Liver (tissue), 9 donors: ENCODE measurements around the gene CER1. TPM values are rescaled to one million over a fixed set of nuclear protein-coding genes. Genes with fewer than 3 reads are reported as not detected.

Experiments used
- DNase-seq: peaks from one replicate; pipeline ENCODE4 v3.0.0-alpha.2; 2017; ENCODE audit warnings: low spot score
- H3K27ac ChIP-seq, 2 donors: one replicate each; pipeline ENCODE4 v1.7.0; 2013; ENCODE audit warnings: inconsistent platforms in 2 of 2, low read length in 2 of 2, control low read depth in 1 of 2, low read depth in 1 of 2, mild to moderate bottlenecking in 1 of 2
- H3K27me3 ChIP-seq, 4 donors: one replicate each; pipeline versions ENCODE4 v1.6.1 to v1.7.0; 2013; ENCODE audit warnings: low read length in 3 of 4, inconsistent platforms in 1 of 4, mild to moderate bottlenecking in 1 of 4, moderate library complexity in 1 of 4; ENCODE audit not compliant: control insufficient read depth in 4 of 4, insufficient read depth in 4 of 4
- H3K36me3 ChIP-seq, 4 donors: one replicate each; pipeline versions ENCODE4 v1.6.1 to v1.7.0; 2013; ENCODE audit warnings: low read length in 3 of 4, mild to moderate bottlenecking in 3 of 4, low read depth in 1 of 4, moderate library complexity in 1 of 4; ENCODE audit not compliant: control insufficient read depth in 4 of 4, insufficient read depth in 3 of 4
- H3K4me1 ChIP-seq, 4 donors: one replicate each; pipeline versions ENCODE4 v1.6.1 to v1.7.0; 2013; ENCODE audit warnings: low read length in 3 of 4, mild to moderate bottlenecking in 3 of 4, moderate library complexity in 1 of 4; ENCODE audit not compliant: control insufficient read depth in 4 of 4, insufficient read depth in 4 of 4
- H3K4me3 ChIP-seq, 3 donors: one replicate each; pipeline versions ENCODE4 v1.6.1 to v1.7.0; 2013; ENCODE audit warnings: low read length in 3 of 3, control low read depth in 1 of 3, low read depth in 1 of 3, mild to moderate bottlenecking in 1 of 3
- H3K9ac ChIP-seq, 2 donors: one replicate each; pipeline ENCODE4 v1.7.0; 2013; ENCODE audit warnings: low read length in 2 of 2, mild to moderate bottlenecking in 2 of 2, moderate library complexity in 2 of 2, control low read depth in 1 of 2, low read depth in 1 of 2
- H3K9me3 ChIP-seq, 4 donors: one replicate each; pipeline versions ENCODE4 v1.6.1 to v1.7.0; 2013; ENCODE audit warnings: low read length in 3 of 4; ENCODE audit not compliant: control insufficient read depth in 4 of 4
- CTCF ChIP-seq: fragments of 150-350 bp; IDR thresholded peaks from 2 replicates; pipeline ENCODE4 v1.5.1; 2017; ENCODE audit warnings: improper control_type of control experiment, low read depth, low read length; ENCODE audit not compliant: missing input control
- EGR1 ChIP-seq, 2 donors: IDR thresholded peaks; 2 replicates each; pipeline ENCODE4 v1.6.1; 2016 to 2018; ENCODE audit warnings: antibody characterized with exemption in 2 of 2, low read depth in 2 of 2
- FOXA1 ChIP-seq: IDR thresholded peaks from 2 replicates; pipeline ENCODE4 v1.6.1; 2016; ENCODE audit warnings: antibody characterized with exemption
- FOXA2 ChIP-seq: IDR thresholded peaks from 2 replicates; pipeline ENCODE4 v1.6.1; 2016; ENCODE audit warnings: antibody characterized with exemption
- GABPA ChIP-seq, 2 donors: IDR thresholded peaks in 1 of 2; conservative IDR thresholded peaks in 1 of 2; 2 replicates each; pipeline ENCODE4 v1.6.1; 2016; ENCODE audit warnings: antibody characterized with exemption in 2 of 2, mild to moderate bottlenecking in 1 of 2, moderate library complexity in 1 of 2
- HNF4A ChIP-seq, 2 donors: conservative IDR thresholded peaks; 2 replicates each; pipeline ENCODE4 v1.6.1; 2016; ENCODE audit warnings: antibody characterized with exemption in 2 of 2, mild to moderate bottlenecking in 2 of 2
- HNF4G ChIP-seq: IDR thresholded peaks from 2 replicates; pipeline ENCODE4 v1.6.1; 2016; ENCODE audit warnings: antibody characterized with exemption
- JUND ChIP-seq, 2 donors: IDR thresholded peaks; 2 replicates each; pipeline ENCODE4 v1.6.1; 2016; ENCODE audit warnings: antibody characterized with exemption in 2 of 2
- MAX ChIP-seq: IDR thresholded peaks from 2 replicates; pipeline ENCODE4 v1.6.1; 2016; ENCODE audit warnings: antibody characterized with exemption
- NR2F2 ChIP-seq: IDR thresholded peaks from 2 replicates; pipeline ENCODE4 v1.6.1; 2016; ENCODE audit warnings: antibody characterized with exemption
- RAD21 ChIP-seq, 2 donors: IDR thresholded peaks; 2 replicates each; pipeline ENCODE4 v1.6.1; 2016; ENCODE audit warnings: antibody characterized with exemption in 2 of 2, mild to moderate bottlenecking in 2 of 2
- REST ChIP-seq: IDR thresholded peaks from 2 replicates; pipeline ENCODE4 v1.6.1; 2016; ENCODE audit warnings: antibody characterized with exemption, mild to moderate bottlenecking
- RXRA ChIP-seq, 2 donors: IDR thresholded peaks; 2 replicates each; pipeline ENCODE4 v1.6.1; 2017 to 2018; ENCODE audit warnings: antibody characterized with exemption in 2 of 2, mild to moderate bottlenecking in 1 of 2
- SP1 ChIP-seq: IDR thresholded peaks from 2 replicates; pipeline ENCODE4 v1.6.1; 2018; ENCODE audit warnings: antibody characterized with exemption, mild to moderate bottlenecking
- TAF1 ChIP-seq: conservative IDR thresholded peaks from 2 replicates; pipeline ENCODE4 v1.6.1; 2016; ENCODE audit warnings: antibody characterized with exemption, mild to moderate bottlenecking
- YY1 ChIP-seq: IDR thresholded peaks from 2 replicates; pipeline ENCODE4 v1.6.1; 2016; ENCODE audit warnings: antibody characterized with exemption, mild to moderate bottlenecking
- ZBTB33 ChIP-seq: IDR thresholded peaks from 2 replicates; pipeline ENCODE4 v1.6.1; 2016; ENCODE audit warnings: antibody characterized with exemption
- WGBS: extraction: QIAGEN DNeasy Blood & Tissue Kit; methylation state at CpG from one replicate; pipeline ENCODE4 v1.1.7; 2013; 5-methylcytosine and 5-hydroxymethylcytosine counted together
- polyA plus RNA-seq, 2 donors: library from polyadenylated mRNA; stranded (reverse) in 1 of 2; unstranded in 1 of 2; fragments of 200-250 nt in 1 of 2; fragments of >200 nt in 1 of 2; fragmentation: Nextera tagmentation in 1 of 2; extraction: Ambion mirVana in 1 of 2; gene quantifications; one replicate each; pipeline versions ENCODE4 v1.2.1 to v1.2.3, GENCODE V29; 2013 to 2015
- total RNA-seq, 2 donors: library from RNA; depleted of rRNA; stranded (reverse); fragments of >200 nt; gene quantifications; one replicate each; pipeline ENCODE4 v1.2.3, GENCODE V29; 2014
- TF ChIP-seq, protein P1 (sequence below): IDR thresholded peaks from 2 replicates; pipeline ENCODE4 v1.6.1; 2016; ENCODE audit warnings: antibody characterized with exemption
- donor health status: healthy.
- donor health status: healthy.
- donor health status: healthy.
- donor health status: healthy.
- donor health status: healthy.

CER1 gene
- total and polyA plus RNA-seq, 4 donors: not detected

DNA sequence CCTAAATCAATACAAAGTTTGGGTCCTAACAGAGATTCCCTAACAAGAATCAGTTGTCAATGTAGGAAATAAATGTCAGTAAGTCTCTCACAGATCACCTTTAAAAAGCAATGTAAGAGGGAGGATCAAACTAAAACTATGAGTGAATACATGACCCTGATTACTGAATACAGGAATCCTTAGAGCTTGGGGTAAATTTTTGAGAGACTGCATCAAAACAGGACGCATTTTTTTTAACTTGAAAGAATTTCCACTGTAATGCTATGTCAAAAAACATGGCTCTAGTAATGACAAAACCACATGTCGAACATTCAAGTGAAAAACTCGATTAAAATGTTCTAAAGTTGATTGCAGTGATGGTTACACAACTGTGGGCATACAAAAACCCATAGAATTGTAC, 51.2 kb downstream of the CER1 start:
- no peaks in the 10 kb centered on the region for H3K9me3 ChIP-seq
- no peak for DNase-seq
- WGBS: 88% methylated on average over 3 of the region's 3 CpGs
- no peaks in the 10 kb centered on the region for H3K4me1 ChIP-seq
- no peak overlapping the region for H3K27ac ChIP-seq
- H3K27me3 ChIP-seq: no peaks in the 10 kb centered on the region
- H3K4me3 ChIP-seq: no peak overlapping the region
- TF ChIP-seq MAX (no peak), REST (no peak), EGR1 (IDR thresholded peaks at IDR 0.05; ENCODE audit: low read depth in 2 of 2) (no peak), GABPA (IDR thresholded peaks at IDR 0.05 in 1 of 2, conservative IDR thresholded peaks at IDR 0.05 in 1 of 2) (no peak), HNF4G (no peak), YY1 (no peak), TAF1 (no peak)
- TF ChIP-seq, protein P1, sequence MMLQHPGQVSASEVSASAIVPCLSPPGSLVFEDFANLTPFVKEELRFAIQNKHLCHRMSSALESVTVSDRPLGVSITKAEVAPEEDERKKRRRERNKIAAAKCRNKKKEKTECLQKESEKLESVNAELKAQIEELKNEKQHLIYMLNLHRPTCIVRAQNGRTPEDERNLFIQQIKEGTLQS: no peak
- H3K9ac ChIP-seq: no peak overlapping the region
- H3K36me3 ChIP-seq: peaks cover 0 to 3% (median 0%) of the 10 kb centered on the region in 4 donors

DNA sequence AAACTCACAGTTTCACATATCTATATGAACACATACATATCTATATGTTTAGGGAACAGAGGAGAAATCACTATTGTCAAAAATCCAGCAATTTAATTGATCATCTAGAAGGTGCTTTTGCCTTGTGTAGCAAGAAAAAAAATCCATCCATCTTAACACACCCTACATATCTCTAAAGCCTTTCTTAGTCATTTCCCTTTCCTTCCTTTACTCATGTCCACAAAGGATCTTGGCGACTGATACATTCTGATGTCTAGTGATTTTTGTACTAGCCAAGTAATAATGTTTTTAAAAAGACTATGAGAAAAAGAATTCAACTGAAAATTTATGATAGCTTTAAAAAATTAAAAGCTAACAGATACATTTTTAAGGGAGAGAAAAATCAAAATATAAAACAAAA, 51.8 kb downstream of the CER1 start:
- H3K9me3 ChIP-seq: no peaks in the 10 kb centered on the region
- WGBS: 5% methylated on average over 1 of the region's 1 CpG
- peaks cover 0 to 3% (median 0%) of the 10 kb centered on the region in 4 donors for H3K36me3 ChIP-seq
- no peaks in the 10 kb centered on the region for H3K4me1 ChIP-seq
- no peak for DNase-seq
- TF ChIP-seq CTCF: no peak
- no peak for TF ChIP-seq SP1
- TF ChIP-seq ZBTB33: no peak
- TF ChIP-seq, protein P1: no peak
- no peak for TF ChIP-seq TAF1
- TF ChIP-seq JUND (IDR thresholded peaks at IDR 0.05): no peak
- TF ChIP-seq YY1: no peak
- TF ChIP-seq FOXA2: no peak
- no peak for TF ChIP-seq RAD21 (IDR thresholded peaks at IDR 0.05)
- no peak for TF ChIP-seq NR2F2
- no peak for TF ChIP-seq EGR1 (IDR thresholded peaks at IDR 0.05; ENCODE audit: low read depth in 2 of 2)
- TF ChIP-seq HNF4G: no peak
- TF ChIP-seq GABPA (IDR thresholded peaks at IDR 0.05 in 1 of 2, conservative IDR thresholded peaks at IDR 0.05 in 1 of 2): no peak
- no peak for TF ChIP-seq RXRA (IDR thresholded peaks at IDR 0.05)
- no peak for TF ChIP-seq HNF4A (conservative IDR thresholded peaks at IDR 0.05)
- no peak for TF ChIP-seq FOXA1
- no peak for TF ChIP-seq MAX
- TF ChIP-seq REST: no peak
- H3K4me3 ChIP-seq: no peak overlapping the region
- H3K27ac ChIP-seq: no peak overlapping the region
- H3K9ac ChIP-seq: no peak overlapping the region
- H3K27me3 ChIP-seq: no peaks in the 10 kb centered on the region
